GM23248 (cell line): ENCODE measurements around the gene CEP126.

Experiments used
- EZH2 ChIP-seq: fragments of 200-600 bp; sonication (generic); IDR thresholded peaks from 2 replicates; pipeline ENCODE4 v1.6.1; 2018; ENCODE audit warnings: antibody characterized with exemption, mild to moderate bottlenecking; ENCODE audit not compliant: insufficient read depth, poor library complexity, severe bottlenecking
- EZH2phosphoT487 ChIP-seq: fragments of 200-600 bp; sonication (generic); IDR thresholded peaks from 2 replicates; pipeline ENCODE4 v1.6.1; 2018; ENCODE audit warnings: antibody characterized with exemption, moderate library complexity, mild to moderate bottlenecking, low read depth; ENCODE audit not compliant: insufficient read depth

GRCh38 chr11:101987370-101987769 lies 72.6 kb downstream of the CEP126 start:
- TF ChIP-seq EZH2 (no peak), EZH2phosphoT487 (no peak)
